Activated CD8-positive, alpha-beta memory T cell treated with anti-CD3 and anti-CD28 coated beads for 24 hours (primary cell): Measurements from ENCODE around the gene SNRPD2.
"Not testable (repeated sequence)": the region's sequence is repeated elsewhere in the genome, so short reads cannot be mapped to it uniquely, and the experiment has no call there.

Source experiments
- DNase-seq: peaks from one replicate; pipeline ENCODE4 v3.0.0-alpha.2; 2020

The SNRPD2 gene

GRCh38 chr19:45691516-45692186 lies at the start of gene SNRPD2:
Gene SNRPD2 (minus strand): TSS chr19:45691953. CDS start chr19:45691888, 65 bp downstream.
- DNase-seq: no peak

- DNase-seq: no peak
Measured at GRCh38 chr19:45739498-45740439, 48.0 kb upstream of the SNRPD2 start.

- DNase-seq: no peak
Measured at GRCh38 chr19:45733160-45733810, 41.5 kb upstream of the SNRPD2 start, which contains the start of gene MEIOSIN. Gene MEIOSIN (plus strand): TSS chr19:45733439. CDS start chr19:45735377, 1,938 bp downstream.

- peak; percentile 95 for DNase-seq
Measured at GRCh38 chr19:45730368-45731288, 38.9 kb upstream of the SNRPD2 start, which contains the start of gene FBXO46. Gene FBXO46 (minus strand): TSS chr19:45730896. CDS start chr19:45713495, 17,401 bp downstream.

GRCh38 chr19:45729800-45730290 lies 38.1 kb upstream of the SNRPD2 start:
- no peak for DNase-seq

GRCh38 chr19:45728683-45729082 lies 36.9 kb upstream of the SNRPD2 start:
- not testable (repeated sequence) for DNase-seq

GRCh38 chr19:45720065-45720464 lies 28.3 kb upstream of the SNRPD2 start:
- DNase-seq: not testable (repeated sequence)

GRCh38 chr19:45717983-45718650 lies 26.4 kb upstream of the SNRPD2 start:
- no peak for DNase-seq

- DNase-seq: peak; percentile 97
Measured at GRCh38 chr19:45717131-45717982, 25.6 kb upstream of the SNRPD2 start.

GRCh38 chr19:45716359-45717130 lies 24.8 kb upstream of the SNRPD2 start:
- peak; percentile 70 for DNase-seq

GRCh38 chr19:45715139-45715538 lies 23.4 kb upstream of the SNRPD2 start:
- DNase-seq: no peak

GRCh38 chr19:45713141-45713540 lies 21.4 kb upstream of the SNRPD2 start:
- DNase-seq: no peak

- DNase-seq: no peak
Measured at GRCh38 chr19:45712699-45713067, 20.9 kb upstream of the SNRPD2 start.

GRCh38 chr19:45711851-45712698 lies 20.3 kb upstream of the SNRPD2 start:
- DNase-seq: no peak

- DNase-seq: no peak
Measured at GRCh38 chr19:45710356-45711130, 18.8 kb upstream of the SNRPD2 start.

GRCh38 chr19:45705710-45706415 lies 14.1 kb upstream of the SNRPD2 start:
- no peak for DNase-seq

GRCh38 chr19:45705115-45705514 lies 13.4 kb upstream of the SNRPD2 start:
- DNase-seq: no peak
